WTC11 (cell line): ENCODE data around the gene SNX3.

Experiments
- CTCF ChIP-seq: fragments of 200-600 bp; IDR thresholded peaks from 2 replicates; pipeline ENCODE4 v1.8.0; 2022; ENCODE audit warnings: antibody characterized with exemption
- ESRRA ChIP-seq: sonication (generic); formaldehyde crosslinking; IDR thresholded peaks from 2 replicates; pipeline ENCODE4 v1.8.1; 2022; ENCODE audit warnings: mild to moderate bottlenecking, missing genetic modification reagents, borderline replicate concordance
- FOXK1 ChIP-seq: sonication (generic); formaldehyde crosslinking; IDR thresholded peaks from 2 replicates; pipeline ENCODE4 v1.8.0; 2022; ENCODE audit warnings: mild to moderate bottlenecking, moderate library complexity, missing genetic modification reagents
- FOXP1 ChIP-seq: sonication (generic); formaldehyde crosslinking; IDR thresholded peaks from 2 replicates; pipeline ENCODE4 v1.8.0; 2022; ENCODE audit warnings: missing genetic modification reagents, mild to moderate bottlenecking, moderate library complexity, borderline replicate concordance
- MAX ChIP-seq: sonication (generic); formaldehyde crosslinking; IDR thresholded peaks from 2 replicates; pipeline ENCODE4 v1.8.0; 2022; ENCODE audit warnings: mild to moderate bottlenecking, missing genetic modification reagents
- MYBL2 ChIP-seq: sonication (generic); formaldehyde crosslinking; IDR thresholded peaks from 2 replicates; pipeline ENCODE4 v1.8.1; 2023; ENCODE audit warnings: mild to moderate bottlenecking, moderate library complexity, missing genetic modification reagents
- NR2C2 ChIP-seq: sonication (generic); formaldehyde crosslinking; IDR thresholded peaks from 2 replicates; pipeline ENCODE4 v1.8.0; 2022; ENCODE audit warnings: mild to moderate bottlenecking, missing genetic modification reagents
- PRDM15 ChIP-seq: sonication (generic); formaldehyde crosslinking; IDR thresholded peaks from 2 replicates; pipeline ENCODE4 v1.8.0; 2022; ENCODE audit warnings: missing genetic modification reagents
- TP53 ChIP-seq: sonication (generic); formaldehyde crosslinking; IDR thresholded peaks from 2 replicates; pipeline ENCODE4 v1.8.1; 2023; ENCODE audit warnings: mild to moderate bottlenecking, missing genetic modification reagents
- USF1 ChIP-seq: sonication (generic); formaldehyde crosslinking; IDR thresholded peaks from 2 replicates; pipeline ENCODE4 v1.8.0; 2022; ENCODE audit warnings: mild to moderate bottlenecking, missing genetic modification reagents
- ZBTB21 ChIP-seq: sonication (generic); formaldehyde crosslinking; IDR thresholded peaks from 2 replicates; pipeline ENCODE4 v1.8.1; 2023; ENCODE audit warnings: mild to moderate bottlenecking, missing genetic modification reagents, borderline replicate concordance

- no peak for TF ChIP-seq CTCF
- no peak for TF ChIP-seq NR2C2
- TF ChIP-seq TP53 (CRISPR knock-in tag): no peak
- no peak for TF ChIP-seq ZBTB21 (CRISPR knock-in tag)
- TF ChIP-seq FOXP1: no peak
- no peak for TF ChIP-seq FOXK1 (CRISPR knock-in tag)
- no peak for TF ChIP-seq USF1
- no peak for TF ChIP-seq MYBL2
- TF ChIP-seq PRDM15 (CRISPR knock-in tag): no peak
- TF ChIP-seq MAX (CRISPR knock-in tag): no peak
- TF ChIP-seq ESRRA: no peak
These were observed 16.5 kb upstream of the SNX3 start for GRCh38 chr6:108277295-108277694.
